OCI-LY3 (cell line): ENCODE data around the gene ASRGL1.

Experiments used
- EZH2phosphoT487 ChIP-seq: fragments of 200-600 bp; shearing (Covaris generic); IDR thresholded peaks from 2 replicates; pipeline ENCODE4 v1.6.1; 2018; ENCODE audit warnings: antibody characterized with exemption, mixed run types, low read depth
- TF ChIP-seq, protein P1 (sequence below): fragments of 200-600, 300-600 bp; sonication (generic); IDR thresholded peaks from 2 replicates; pipeline ENCODE4 v1.5.1; 2014; ENCODE audit warnings: antibody characterized with exemption, low read length, low read depth

DNA sequence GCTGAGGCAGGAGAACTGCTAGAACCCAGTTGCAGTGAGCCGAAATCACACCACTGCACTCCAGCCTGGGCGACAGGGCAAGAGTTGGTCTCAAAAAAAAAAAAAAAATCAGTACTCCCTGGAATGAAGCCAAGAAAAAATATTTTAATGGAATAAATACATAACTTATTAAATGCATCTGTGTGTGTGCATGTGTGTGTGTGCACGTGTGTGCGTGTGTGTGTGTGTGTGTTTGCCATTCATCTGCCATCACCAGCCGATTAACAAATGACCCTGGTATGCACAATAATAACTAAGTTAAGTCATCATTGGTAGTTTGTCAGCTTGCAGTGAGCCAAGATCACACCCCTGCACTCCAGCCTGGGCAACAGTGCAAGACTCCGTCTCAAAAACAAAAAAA lies 46.6 kb downstream of the ASRGL1 start:
- TF ChIP-seq, protein P1, sequence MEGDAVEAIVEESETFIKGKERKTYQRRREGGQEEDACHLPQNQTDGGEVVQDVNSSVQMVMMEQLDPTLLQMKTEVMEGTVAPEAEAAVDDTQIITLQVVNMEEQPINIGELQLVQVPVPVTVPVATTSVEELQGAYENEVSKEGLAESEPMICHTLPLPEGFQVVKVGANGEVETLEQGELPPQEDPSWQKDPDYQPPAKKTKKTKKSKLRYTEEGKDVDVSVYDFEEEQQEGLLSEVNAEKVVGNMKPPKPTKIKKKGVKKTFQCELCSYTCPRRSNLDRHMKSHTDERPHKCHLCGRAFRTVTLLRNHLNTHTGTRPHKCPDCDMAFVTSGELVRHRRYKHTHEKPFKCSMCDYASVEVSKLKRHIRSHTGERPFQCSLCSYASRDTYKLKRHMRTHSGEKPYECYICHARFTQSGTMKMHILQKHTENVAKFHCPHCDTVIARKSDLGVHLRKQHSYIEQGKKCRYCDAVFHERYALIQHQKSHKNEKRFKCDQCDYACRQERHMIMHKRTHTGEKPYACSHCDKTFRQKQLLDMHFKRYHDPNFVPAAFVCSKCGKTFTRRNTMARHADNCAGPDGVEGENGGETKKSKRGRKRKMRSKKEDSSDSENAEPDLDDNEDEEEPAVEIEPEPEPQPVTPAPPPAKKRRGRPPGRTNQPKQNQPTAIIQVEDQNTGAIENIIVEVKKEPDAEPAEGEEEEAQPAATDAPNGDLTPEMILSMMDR, result no peak
- no peak for TF ChIP-seq EZH2phosphoT487
